Endodermal cell (in vitro differentiated cells): Measurements from ENCODE around the gene CDKL5. TPM values are rescaled to one million over a fixed set of nuclear protein-coding genes. Genes with fewer than 3 reads are reported as not detected.

ENCODE experiments used
- DNase-seq: peaks from one replicate; pipeline ENCODE4 v3.0.0-alpha.2; 2017
- H3K27ac ChIP-seq: 2 replicates; pipeline ENCODE4 v1.5.1; 2013; ENCODE audit warnings: mild to moderate bottlenecking, low read depth, low read length, moderate library complexity
- H3K27me3 ChIP-seq: 2 replicates; pipeline ENCODE4 v1.6.1; 2013; ENCODE audit warnings: mild to moderate bottlenecking, low read length, moderate library complexity; ENCODE audit not compliant: insufficient read depth, control insufficient read depth, poor library complexity, severe bottlenecking
- H3K36me3 ChIP-seq: 2 replicates; pipeline ENCODE4 v1.7.0; 2013; ENCODE audit warnings: mild to moderate bottlenecking, low read length, moderate library complexity; ENCODE audit not compliant: control insufficient read depth, insufficient read depth
- H3K4me1 ChIP-seq: one replicate; pipeline ENCODE4 v1.7.0; 2013; ENCODE audit warnings: low read length; ENCODE audit not compliant: control insufficient read depth, insufficient read depth
- H3K4me3 ChIP-seq: 2 replicates; pipeline ENCODE4 v1.5.1; 2013; ENCODE audit warnings: mild to moderate bottlenecking, low read length, moderate library complexity
- H3K9ac ChIP-seq: 2 replicates; pipeline ENCODE4 v1.6.1; 2013; ENCODE audit warnings: mild to moderate bottlenecking, low read length, moderate library complexity; ENCODE audit not compliant: poor library complexity, severe bottlenecking; ENCODE audit errors: extremely low read depth
- H3K9me3 ChIP-seq: 2 replicates; pipeline ENCODE4 v1.6.1; 2013; ENCODE audit warnings: mild to moderate bottlenecking, low read length, moderate library complexity; ENCODE audit not compliant: control insufficient read depth
- H3K27ac Mint-ChIP-seq: 2 replicates; pipeline ENCODE4 v1.8.0; 2020; ENCODE audit warnings: mixed read lengths
- H3K27me3 Mint-ChIP-seq: 2 replicates; pipeline ENCODE4 v1.8.0; 2021; ENCODE audit warnings: mild to moderate bottlenecking, mixed read lengths; ENCODE audit not compliant: insufficient read depth
- H3K36me3 Mint-ChIP-seq: 2 replicates; pipeline ENCODE4 v1.8.0; 2020; ENCODE audit warnings: low read depth, mixed read lengths
- H3K4me1 Mint-ChIP-seq: 2 replicates; pipeline ENCODE4 v1.8.0; 2020; ENCODE audit warnings: mixed read lengths
- H3K4me3 Mint-ChIP-seq: 2 replicates; pipeline ENCODE4 v1.8.0; 2020; ENCODE audit warnings: mild to moderate bottlenecking, moderate library complexity, mixed read lengths
- H3K9me3 Mint-ChIP-seq: 2 replicates; pipeline ENCODE4 v1.8.0; 2020; ENCODE audit warnings: mild to moderate bottlenecking, mixed read lengths
- CTCF ChIP-seq: fragments of 200-600 bp; sonication (generic); conservative IDR thresholded peaks from 2 replicates; pipeline ENCODE4 v1.5.0; 2021; ENCODE audit warnings: antibody characterized with exemption, mild to moderate bottlenecking
- whole genome bisulfite sequencing, 2 experiments: methylation state at CpG; one replicate each; pipeline versions ENCODE4 v1.1.5 to v1.1.7; 2013; ENCODE audit warnings: missing lambda C conversion rate in 2 of 2, mixed read lengths in 1 of 2; ENCODE audit not compliant: insufficient coverage in 1 of 2, insufficient read length in 1 of 2; 5-methylcytosine and 5-hydroxymethylcytosine counted together
- total RNA-seq, 2 donors: library from RNA; stranded (reverse); fragmentation: NEBNext Ultra II Directional in 1 of 2; extraction: Animal tissue kit (Norgen Biotek cat#: 25700) in 1 of 2; gene quantifications; 2 replicates in 1 of 2; 3 replicates in 1 of 2; pipeline ENCODE4 v1.2.1, GENCODE V29; 2021

CDKL5 gene
- total RNA-seq, 2 donors from 2014 or later: 18.2 to 19.3 TPM

DNA sequence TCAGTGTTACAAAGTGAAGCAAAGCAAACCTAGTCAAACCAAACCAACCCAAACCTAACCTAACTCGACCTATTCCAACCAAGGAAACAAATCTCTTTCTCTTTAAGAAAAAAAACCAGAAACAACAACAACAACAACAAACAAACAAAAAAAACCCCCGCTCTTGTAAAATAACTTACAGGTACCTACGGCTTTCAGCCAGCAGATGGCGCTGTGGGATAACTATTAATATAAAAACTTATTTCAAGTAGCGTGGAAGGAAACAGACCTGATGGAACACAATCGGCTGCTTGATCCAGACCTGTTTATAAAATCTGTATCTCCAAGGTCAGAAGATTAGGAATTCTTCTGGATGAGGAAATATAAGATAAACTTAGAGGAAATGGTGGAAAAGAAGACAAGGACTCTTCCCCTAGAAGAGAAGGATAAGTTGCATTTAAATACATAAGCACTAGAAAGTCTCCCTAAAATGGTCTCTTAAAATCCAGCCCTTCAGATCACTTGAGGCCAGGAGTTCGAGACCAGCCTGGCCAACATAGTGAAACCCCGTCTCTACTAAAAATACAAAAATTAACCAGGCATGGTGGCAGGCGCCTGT is 34.4 kb upstream of the CDKL5 start:
- Mint-ChIP-seq H3K9me3 (peaks cover 37% of the 10 kb centered on the region), H3K4me3 (no peak overlapping the region), H3K36me3 (no peaks in the 10 kb centered on the region), H3K27ac (no peak overlapping the region), H3K27me3 (no peaks in the 10 kb centered on the region), H3K4me1 (no peaks in the 10 kb centered on the region)
- Histone ChIP-seq H3K27ac (no peak overlapping the region), H3K4me3 (no peak overlapping the region), H3K36me3 (no peaks in the 10 kb centered on the region), H3K27me3 (no peaks in the 10 kb centered on the region), H3K9ac (no peak overlapping the region), H3K4me1 (no peaks in the 10 kb centered on the region), H3K9me3 (no peaks in the 10 kb centered on the region)
- TF ChIP-seq CTCF: peak; percentile 85
- DNase-seq: peak; percentile 84
- 23% methylated on average over 3 of the region's 9 CpGs; no CpG with 5 or more reads in 1 of the 2 experiments for WGBS, 2 experiments

DNA sequence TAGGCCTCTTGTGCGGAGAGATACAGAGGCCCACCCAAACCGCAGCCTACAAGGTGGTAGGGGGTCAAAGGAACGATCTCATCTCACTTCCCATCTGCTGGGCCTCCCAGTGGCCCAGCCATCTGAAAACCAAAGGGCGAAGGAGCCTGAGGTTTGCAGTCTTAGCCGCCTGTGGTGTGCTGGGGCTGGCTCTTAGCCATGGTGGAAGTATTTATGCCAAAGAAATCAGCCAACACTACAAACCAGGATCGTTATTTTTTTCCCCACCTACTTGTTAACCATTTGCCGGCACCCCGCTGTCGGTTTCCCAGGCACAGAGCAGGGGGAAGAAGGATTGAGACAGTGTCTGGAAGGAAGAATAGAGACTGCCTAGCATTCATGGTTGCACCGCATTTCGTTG is 30.9 kb upstream of the CDKL5 start:
- no peaks in the 10 kb centered on the region for H3K4me1 Mint-ChIP-seq
- H3K27me3 ChIP-seq: no peaks in the 10 kb centered on the region
- H3K4me3 ChIP-seq: no peak overlapping the region
- 80 to 96% methylated on average over 2 to 9 of the region's 11 CpGs for WGBS, 2 experiments
- no peak for TF ChIP-seq CTCF
- H3K9me3 Mint-ChIP-seq: peaks cover 41% of the 10 kb centered on the region
- H3K27ac Mint-ChIP-seq: no peak overlapping the region
- H3K36me3 ChIP-seq: no peaks in the 10 kb centered on the region
- no peaks in the 10 kb centered on the region for H3K4me1 ChIP-seq
- H3K4me3 Mint-ChIP-seq: no peak overlapping the region
- no peaks in the 10 kb centered on the region for H3K36me3 Mint-ChIP-seq
- H3K9ac ChIP-seq: no peak overlapping the region
- no peaks in the 10 kb centered on the region for H3K9me3 ChIP-seq
- no peak for DNase-seq
- no peaks in the 10 kb centered on the region for H3K27me3 Mint-ChIP-seq
- H3K27ac ChIP-seq: no peak overlapping the region

- no peaks in the 10 kb centered on the region for H3K4me1 ChIP-seq
- no peaks in the 10 kb centered on the region for H3K27me3 ChIP-seq
- H3K4me3 ChIP-seq: no peak overlapping the region
- no peak for TF ChIP-seq CTCF
- no peaks in the 10 kb centered on the region for H3K9me3 ChIP-seq
- peaks cover 63% of the 10 kb centered on the region for H3K9me3 Mint-ChIP-seq
- H3K27me3 Mint-ChIP-seq: no peaks in the 10 kb centered on the region
- no peaks in the 10 kb centered on the region for H3K36me3 Mint-ChIP-seq
- DNase-seq: no peak
- H3K4me1 Mint-ChIP-seq: no peaks in the 10 kb centered on the region
- no peak overlapping the region for H3K4me3 Mint-ChIP-seq
- H3K36me3 ChIP-seq: no peaks in the 10 kb centered on the region
- H3K27ac Mint-ChIP-seq: no peak overlapping the region
- H3K27ac ChIP-seq: no peak overlapping the region
- no peak overlapping the region for H3K9ac ChIP-seq
- 70 to 98% methylated on average over 2 to 4 of the region's 4 CpGs for WGBS, 2 experiments
These were observed 23.6 kb upstream of the CDKL5 start for GRCh38 chrX:18401848-18402213.
